Stimulated activated CD4-positive, alpha-beta T cell treated with anti-CD3 and anti-CD28 coated beads, Interleukin-2, amount 100 ng/mL, for 48 hours (primary cell): ENCODE measurements around the gene GOSR2.
"Not testable (repeated sequence)": the region's sequence is repeated elsewhere in the genome, so short reads cannot be mapped to it uniquely, and the experiment has no call there.

Source experiments
- DNase-seq, 2 donors: peaks; one replicate each; pipeline ENCODE4 v3.0.0-alpha.2; 2020

Gene GOSR2

DNA sequence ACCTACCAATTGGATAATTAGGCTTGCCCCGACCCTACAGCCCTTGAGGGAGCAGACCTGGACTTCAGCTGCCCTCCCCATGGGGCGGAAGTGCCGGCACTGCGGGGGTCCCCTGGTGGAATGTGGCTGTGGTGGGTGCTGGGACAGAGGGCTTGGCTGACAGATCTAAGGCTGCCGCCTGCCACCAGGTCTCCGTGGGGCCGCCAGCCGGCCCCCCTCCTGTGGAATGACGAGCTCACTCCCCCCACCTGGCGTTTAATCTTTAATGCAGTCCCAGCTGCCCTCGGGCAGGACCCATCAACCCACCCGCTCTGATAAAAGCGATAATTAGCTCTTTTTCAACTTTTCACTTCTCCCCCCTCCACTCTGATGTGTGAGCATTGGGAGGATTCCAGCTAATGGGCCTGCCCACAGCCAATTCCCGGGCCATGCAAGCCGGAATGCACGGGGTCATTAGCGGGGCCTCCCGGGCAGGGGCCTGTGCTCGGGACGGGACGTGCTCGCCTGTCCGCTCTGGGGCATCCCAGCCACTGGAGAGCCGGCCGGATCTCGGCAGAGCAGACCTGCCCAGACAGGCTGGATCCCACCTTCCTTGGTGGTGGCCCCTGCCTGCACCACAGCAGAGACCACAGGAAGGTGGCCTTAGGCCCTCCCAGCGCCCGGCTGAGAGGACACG, 28.3 kb upstream of the GOSR2 start:
- DNase-seq = no peak

DNA sequence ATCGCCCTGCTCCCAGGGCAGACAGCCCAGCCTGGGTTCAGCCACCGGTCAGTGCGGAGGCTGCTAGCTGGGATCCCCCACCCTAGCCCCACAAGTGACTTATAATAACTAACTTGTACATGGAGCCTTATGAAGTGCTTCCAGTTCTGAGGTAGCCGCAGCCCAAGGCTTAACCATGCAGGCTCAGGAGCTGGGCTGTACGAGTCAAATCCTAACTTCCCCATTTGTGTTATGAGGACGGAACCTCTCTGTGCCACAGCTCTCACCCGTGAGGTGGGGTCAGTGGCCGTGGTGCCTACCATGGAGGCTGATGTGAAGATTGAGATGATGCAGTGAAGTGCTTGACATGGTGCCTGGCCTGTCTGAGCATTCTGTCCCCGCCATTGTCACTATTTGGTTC, 27.8 kb upstream of the GOSR2 start:
- no peak for DNase-seq

GRCh38 chr17:46896991-46897390, 26.0 kb upstream of the GOSR2 start:
- DNase-seq = no peak

GRCh38 chr17:46898364-46898763, 24.6 kb upstream of the GOSR2 start:
- no peak for DNase-seq

DNA sequence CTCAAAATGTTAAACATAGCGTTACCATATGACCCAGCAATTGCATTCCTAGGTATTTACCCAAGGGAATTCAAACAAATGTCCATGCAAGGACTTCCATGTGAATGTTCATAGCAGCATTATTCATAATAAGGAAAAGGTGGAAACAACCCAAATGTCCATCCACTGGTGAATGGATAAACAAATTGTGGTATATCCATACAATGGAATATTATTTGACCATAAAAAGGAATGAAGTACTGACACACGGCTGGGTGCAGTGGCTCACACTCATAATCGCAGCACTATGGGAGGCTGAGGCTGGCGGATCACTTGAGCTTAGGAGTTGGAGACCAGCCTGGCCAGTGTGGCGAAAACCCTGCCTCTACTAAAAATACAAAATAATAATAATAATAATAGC, 24.1 kb upstream of the GOSR2 start:
- DNase-seq = no peak

- DNase-seq = no peak
Observed at GRCh38 chr17:46901291-46901690, 21.7 kb upstream of the GOSR2 start.

- DNase-seq = no peak
Observed at GRCh38 chr17:46903762-46904672, 18.9 kb upstream of the GOSR2 start.

- no peak for DNase-seq
Observed at GRCh38 chr17:46908068-46908737, 14.8 kb upstream of the GOSR2 start.

DNA sequence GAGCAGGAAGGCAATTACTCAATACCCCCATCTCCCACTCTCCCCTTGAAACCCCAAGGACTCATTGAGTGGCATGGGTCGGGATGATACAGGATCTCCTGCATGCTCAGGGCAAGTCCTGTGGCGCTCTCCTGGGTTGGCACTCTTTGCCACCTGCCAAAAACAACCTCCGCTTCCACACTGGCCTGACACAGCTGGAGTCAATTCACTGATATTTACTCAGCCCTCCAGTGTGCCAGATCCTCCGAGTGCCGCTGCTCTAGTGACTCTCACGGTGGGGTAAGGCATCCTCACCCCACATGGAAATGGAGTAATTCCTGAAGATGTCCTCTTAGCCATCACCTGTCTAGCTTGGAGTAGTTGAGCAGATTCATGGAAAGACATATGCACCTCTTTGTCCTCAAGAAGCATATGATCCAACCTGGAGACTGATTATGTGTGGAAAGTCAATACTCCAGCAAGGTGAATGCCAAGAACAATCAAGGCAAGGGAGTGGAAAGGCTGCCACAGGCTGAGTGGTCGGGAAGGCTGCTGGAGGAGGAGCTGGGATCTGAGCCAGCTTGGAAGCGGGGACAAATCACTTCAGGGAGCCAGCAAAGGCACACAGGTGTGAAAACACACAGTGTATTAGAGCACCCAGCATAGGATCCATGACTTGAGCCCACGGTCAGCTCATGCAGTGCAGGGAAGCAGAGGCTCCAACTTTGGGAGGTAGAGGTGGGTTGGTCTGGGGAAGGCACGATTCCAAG, 12.6 kb upstream of the GOSR2 start:
- DNase-seq = no peak

- DNase-seq = no peak
Observed at GRCh38 chr17:46911311-46911710, 11.6 kb upstream of the GOSR2 start.

GRCh38 chr17:46915596-46915995, 7.4 kb upstream of the GOSR2 start:
- no peak for DNase-seq

- no peak for DNase-seq
Observed at GRCh38 chr17:46916211-46916610, 6.7 kb upstream of the GOSR2 start.

- DNase-seq = no peak
Observed at GRCh38 chr17:46916623-46917022, 6.3 kb upstream of the GOSR2 start.

DNA sequence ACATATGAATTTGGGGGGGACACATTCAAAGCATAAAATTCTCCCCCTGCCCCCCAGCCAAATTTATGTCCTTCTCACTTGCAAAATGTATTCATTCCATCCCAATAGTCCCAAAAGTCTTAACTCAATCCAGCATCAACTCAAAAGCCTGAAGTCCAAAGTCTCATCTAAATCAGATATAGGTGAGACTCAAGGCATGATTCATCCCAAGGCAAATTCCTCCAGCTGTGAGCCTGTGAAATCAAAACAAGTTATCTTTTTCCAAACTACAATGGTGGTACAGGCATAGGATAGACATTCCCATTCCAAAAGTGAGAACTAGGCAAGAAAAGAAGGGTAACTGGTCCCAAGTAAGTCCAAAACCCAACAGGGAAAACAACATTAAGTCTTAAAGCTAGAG, 5.9 kb upstream of the GOSR2 start:
- no peak for DNase-seq

GRCh38 chr17:46917516-46917915, 5.4 kb upstream of the GOSR2 start:
- DNase-seq = no peak

GRCh38 chr17:46921962-46922361, 998 bp upstream of the GOSR2 start:
- not testable (repeated sequence) for DNase-seq

- DNase-seq = no peak
Observed at GRCh38 chr17:46922487-46922803, 515 bp upstream of the GOSR2 start.

DNA sequence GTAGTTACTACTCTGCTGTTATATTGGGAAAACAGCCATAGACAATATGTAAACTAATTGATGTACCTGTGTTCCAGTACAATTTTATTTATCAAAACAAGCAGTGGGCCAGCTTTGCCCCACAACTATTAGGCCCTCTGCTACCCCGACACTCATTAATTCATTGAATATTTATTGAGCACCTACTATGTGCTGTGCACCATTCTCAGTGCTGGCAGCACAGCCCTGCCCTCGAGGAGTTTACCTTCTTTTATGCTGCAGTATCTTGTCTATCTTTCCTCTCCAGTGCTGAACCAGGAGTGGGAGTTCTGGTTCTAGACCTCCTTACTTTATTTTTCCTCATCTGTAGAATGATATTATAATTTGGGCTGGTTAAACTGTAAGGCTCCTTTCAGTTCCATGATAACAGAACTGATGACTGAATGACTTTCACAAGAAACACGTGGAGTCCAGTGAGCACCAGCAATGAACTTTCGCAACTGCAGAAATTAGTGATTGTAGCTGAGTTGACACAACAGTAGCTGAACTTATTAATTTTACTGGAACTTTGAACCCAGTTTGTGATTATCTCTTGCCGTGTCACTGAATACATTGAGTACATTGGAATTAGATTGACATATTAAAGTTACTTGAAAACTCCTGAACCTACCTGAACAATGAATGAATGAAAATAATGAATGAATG, 2.4 kb downstream of the GOSR2 start:
- DNase-seq = no peak

- no peak for DNase-seq
Observed at GRCh38 chr17:46928467-46929261, 5.7 kb downstream of the GOSR2 start.

DNA sequence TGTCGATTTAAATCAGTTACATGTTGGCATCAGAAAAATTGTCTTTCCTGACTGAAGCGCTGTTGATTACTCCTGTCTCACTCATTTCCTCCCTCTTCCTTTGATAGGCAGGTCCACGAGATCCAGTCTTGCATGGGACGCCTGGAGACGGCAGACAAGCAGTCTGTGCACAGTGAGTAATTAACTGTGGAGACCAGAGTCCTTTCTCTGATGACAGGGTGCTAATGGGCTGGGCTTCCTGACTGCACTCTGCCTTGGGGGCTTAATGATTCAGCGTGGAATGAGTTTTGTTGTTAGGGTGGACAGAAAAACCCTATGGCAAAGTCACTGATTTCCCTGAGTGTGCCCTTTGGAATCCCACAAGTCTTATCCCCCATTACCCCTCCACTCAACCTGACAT, 6.5 kb downstream of the GOSR2 start:
- no peak for DNase-seq

GRCh38 chr17:46930051-46930450, 7.1 kb downstream of the GOSR2 start:
- DNase-seq = no peak

- DNase-seq = no peak
Observed at GRCh38 chr17:46931596-46931995, 8.6 kb downstream of the GOSR2 start.
